GM19455 (cell line): Measurements from ENCODE around the gene PTPRM.
"Not testable (repeated sequence)": the region's sequence is repeated elsewhere in the genome, so short reads cannot be mapped to it uniquely, and the experiment has no call there.

Experiments used
- ATAC-seq: cut with Tn5 transposase; IDR thresholded peaks from one replicate; pipeline ENCODE4 v1.9.1; 2021; ENCODE audit not compliant: unreplicated experiment

Gene PTPRM

DNA sequence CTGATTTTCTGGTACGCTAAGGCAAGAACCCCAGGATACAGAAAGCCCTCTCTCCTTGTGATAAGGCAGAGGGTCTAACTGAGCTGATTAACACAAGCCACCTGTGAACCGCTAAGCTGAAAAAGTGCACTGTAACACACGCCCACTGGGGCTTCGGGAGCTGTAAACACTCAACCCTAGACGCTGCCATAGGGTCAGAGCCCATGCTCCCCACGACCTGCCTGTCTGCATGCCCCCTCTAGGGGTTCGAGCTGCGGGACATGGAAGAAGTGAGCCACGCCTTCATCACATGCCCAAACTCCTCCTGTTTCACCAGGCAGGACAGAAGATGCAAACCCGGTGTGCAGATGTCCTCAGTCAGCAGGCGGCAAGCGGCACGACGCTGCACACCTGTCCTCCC, 868.3 kb downstream of the PTPRM start:
- no peak for ATAC-seq

DNA sequence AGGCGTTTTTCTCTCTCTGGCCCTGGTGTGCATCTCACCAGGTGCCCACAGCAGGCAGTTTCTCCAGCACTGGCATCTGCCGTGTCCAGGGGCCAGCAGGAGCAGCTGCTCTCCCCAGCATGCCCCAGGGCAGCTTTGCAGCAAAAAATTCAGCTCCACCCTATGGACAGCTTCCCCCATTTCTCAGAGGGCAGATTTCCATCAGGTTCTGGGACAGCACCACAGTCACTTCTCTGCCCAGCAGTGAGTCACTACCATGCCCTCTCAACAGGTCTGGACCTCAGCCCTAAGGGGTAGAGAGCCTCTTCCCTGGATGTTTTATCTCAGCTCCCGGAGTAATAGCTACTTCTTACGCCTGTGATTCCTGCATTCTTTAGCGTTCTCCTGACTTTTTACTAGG, 871.9 kb downstream of the PTPRM start:
- ATAC-seq, result no peak

DNA sequence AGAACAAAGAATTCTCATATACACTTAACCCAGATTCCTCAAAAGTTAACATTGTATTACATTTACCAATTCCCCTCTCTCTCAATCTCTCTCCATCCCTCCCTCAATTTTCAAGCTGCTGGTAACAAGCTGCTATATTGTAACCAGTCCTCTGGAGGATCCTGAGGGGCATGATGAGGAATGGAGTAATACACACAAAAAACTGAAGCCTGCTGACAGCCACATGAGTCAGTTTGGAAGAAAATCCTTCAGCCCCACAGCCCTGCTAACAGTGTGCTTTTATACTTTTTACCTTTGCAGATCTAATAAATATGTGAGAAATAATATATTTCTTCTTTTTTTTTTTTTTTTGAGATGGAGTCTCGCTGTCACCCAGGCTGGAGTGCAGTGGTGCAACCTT, 876.4 kb downstream of the PTPRM start:
- ATAC-seq, result no peak

GRCh38 chr18:8446936-8447335, 879.8 kb downstream of the PTPRM start:
- ATAC-seq, result not testable (repeated sequence)

DNA sequence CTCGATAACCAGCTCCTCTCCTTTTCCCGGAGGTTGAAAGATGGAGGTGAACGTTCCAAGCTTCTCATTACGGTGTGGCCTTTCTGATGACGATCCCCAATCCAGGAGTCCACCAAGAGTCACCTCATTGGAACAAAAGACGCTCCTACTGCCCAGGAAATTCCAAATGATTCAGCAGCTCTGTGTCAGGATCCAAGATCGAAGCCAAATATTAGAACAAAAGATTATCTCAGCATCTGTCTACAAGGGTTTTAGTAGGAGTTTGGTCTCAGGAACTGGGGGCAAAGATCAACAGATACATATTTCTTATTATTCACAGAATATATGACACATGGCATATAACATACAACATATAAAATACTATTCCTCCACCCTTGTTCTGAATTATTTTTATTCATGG, 881.0 kb downstream of the PTPRM start:
- no peak for ATAC-seq

DNA sequence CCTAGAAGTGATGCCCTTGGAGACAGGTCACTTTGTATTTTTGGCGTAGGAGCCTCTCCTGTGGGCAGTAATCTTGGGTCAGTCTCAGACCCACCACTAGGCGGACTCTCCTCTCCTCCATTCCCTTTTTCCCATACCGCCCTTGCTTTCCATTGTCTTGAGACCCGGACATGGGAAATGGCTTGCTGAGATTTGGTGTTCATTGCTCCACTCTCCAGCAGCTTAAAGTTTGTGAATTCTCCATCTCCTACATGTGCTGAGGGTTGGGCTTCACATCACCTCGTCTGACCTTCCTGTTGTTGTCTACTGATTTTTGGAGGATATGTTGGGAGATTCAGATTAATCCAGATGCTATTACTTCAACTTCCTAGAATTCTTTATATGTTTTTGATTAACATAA, 882.9 kb downstream of the PTPRM start:
- no peak for ATAC-seq

GRCh38 chr18:8450898-8451665, 884.0 kb downstream of the PTPRM start:
- ATAC-seq, result no peak

GRCh38 chr18:8453528-8453927, 886.4 kb downstream of the PTPRM start:
- no peak for ATAC-seq

DNA sequence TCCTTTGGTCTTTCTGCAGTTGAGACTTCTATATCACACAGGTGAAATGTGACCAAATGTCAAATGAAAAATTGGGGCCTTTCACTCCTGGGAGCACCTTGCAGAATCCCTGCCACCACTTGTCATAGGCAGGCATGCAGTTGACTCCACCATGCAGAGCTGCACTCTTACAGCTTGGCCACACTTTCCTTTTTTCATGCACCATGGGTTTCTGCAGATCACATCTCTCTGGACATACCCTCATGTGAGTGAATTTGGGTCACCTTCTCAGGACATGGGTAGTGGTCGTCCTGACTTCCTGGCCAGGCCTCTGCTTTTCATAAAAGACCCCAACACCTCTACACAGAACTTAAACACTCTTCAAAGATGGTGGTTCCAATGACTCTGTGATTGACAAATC, 887.0 kb downstream of the PTPRM start:
- ATAC-seq, result no peak

GRCh38 chr18:8455661-8456614, 888.8 kb downstream of the PTPRM start:
- ATAC-seq, result no peak
